AG04449 (cell line): ENCODE data around the gene PSMD14.
A peak's percentile ranks its signal among the peaks of the same experiment; 100 is the strongest.

Experiments
- CTCF ChIA-PET: fragments of 350-600 bp; formaldehyde crosslinking; extraction: SDS; loops from one replicate; lab custom pipeline; 2021; ENCODE audit warnings: antibody characterized with exemption; lab: Yijun Ruan, JAX
- POLR2A ChIA-PET: fragments of 400-600, 350-600 bp; formaldehyde crosslinking; extraction: SDS; loops from one replicate; lab custom pipeline; 2020; ENCODE audit warnings: antibody characterized with exemption, inconsistent platforms; lab: Yijun Ruan, JAX
- DNase-seq: peaks from one replicate; pipeline ENCODE4 v3.0.0-alpha.2; 2010; ENCODE audit warnings: low read depth, low spot score
- H3K4me3 ChIP-seq: 2 replicates; pipeline ENCODE4 v1.5.1; 2011; ENCODE audit warnings: low read depth, mild to moderate bottlenecking, control low read depth, low read length
- CTCF ChIP-seq: IDR thresholded peaks from one replicate; pipeline ENCODE4 v1.5.1; 2011; ENCODE audit warnings: mild to moderate bottlenecking, moderate library complexity, low read length, control low read depth, inconsistent platforms; ENCODE audit not compliant: insufficient read depth; ENCODE audit errors: missing control alignments

The PSMD14 gene

GRCh38 chr2:161419638-161420190, 111.5 kb downstream of the PSMD14 start:
- no peak for TF ChIP-seq CTCF
- H3K4me3 ChIP-seq = no peak overlapping the region
- ChIA-PET POLR2A (no interaction called here), CTCF (interaction anchor here (0.8 kb wide), 1 partner anchor 8 kb away, joined by 3 read pairs; no protein-coding TSS in a partner anchor)
- DNase-seq = no peak

- TF ChIP-seq CTCF = no peak
- H3K4me3 ChIP-seq = no peak overlapping the region
- POLR2A ChIA-PET = no interaction called here
- CTCF ChIA-PET = no interaction called here
- DNase-seq = no peak
Measured at GRCh38 chr2:161420406-161421074, 112.3 kb downstream of the PSMD14 start.

GRCh38 chr2:161421686-161422085, 113.5 kb downstream of the PSMD14 start:
- ChIA-PET POLR2A (no interaction called here), CTCF (no interaction called here)
- DNase-seq = no peak
- TF ChIP-seq CTCF = no peak
- H3K4me3 ChIP-seq = no peak overlapping the region

GRCh38 chr2:161422816-161423403, 114.7 kb downstream of the PSMD14 start:
- POLR2A ChIA-PET = no interaction called here
- no peak overlapping the region for H3K4me3 ChIP-seq
- DNase-seq = no peak
- no peak for TF ChIP-seq CTCF
- CTCF ChIA-PET = no interaction called here

- CTCF ChIA-PET = interaction anchor here (0.6 kb wide), 1 partner anchor 149 kb away, joined by 3 read pairs; no protein-coding TSS in a partner anchor
- DNase-seq = no peak
- no peak for TF ChIP-seq CTCF
- POLR2A ChIA-PET = no interaction called here
- peak overlapping the region; percentile 15 for H3K4me3 ChIP-seq
Measured at GRCh38 chr2:161423421-161424393, 115.5 kb downstream of the PSMD14 start.
